ENCODE measurements around the gene AGPAT3. TPM values are rescaled to one million over a fixed set of nuclear protein-coding genes. Genes with fewer than 3 reads are reported as not detected.

The AGPAT3 gene
- total RNA-seq, 1 experiment from 2014 or later: 13.0 TPM

GRCh38 chr21:43974791-43975468 lies 109.9 kb downstream of the AGPAT3 start:
- no peaks in the 10 kb centered on the region for H4K20me1 ChIP-seq (ENCODE audit: control insufficient read depth, insufficient read depth, insufficient read length)
- Mint-ChIP-seq H3K9me3 (peaks cover 4 to 5% of the 10 kb centered on the region in 2 experiments; a peak in 3 of 5 replicates), H3K4me3 (no peak overlapping the region; a peak in 2 of 5 replicates), H3K27ac (peak overlapping the region in 1 of 3 experiments; percentile 67; a peak in 2 of 7 replicates), H3K27me3 (ENCODE audit: low read depth) (no peaks in the 10 kb centered on the region), H3K36me3 (ENCODE audit: insufficient read depth in 1 of 3, low read depth in 3 of 3) (no peaks in the 10 kb centered on the region), H3K4me1 (peaks cover 2% of the 10 kb centered on the region in 2 experiments; a peak in 3 of 4 replicates)
- no peaks in the 10 kb centered on the region for H3K4me1 ChIP-seq (ENCODE audit: insufficient read depth, low read length)
- H3T11ph ChIP-seq (ENCODE audit: low read length): no peak overlapping the region
- no peaks in the 10 kb centered on the region for H3K27me3 ChIP-seq (ENCODE audit: insufficient read depth, low read length)
- no CpG with 5 or more reads among the region's 16 CpGs for WGBS (ENCODE audit: extremely low coverage, insufficient read length, low lambda C conversion rate)
- DNase-seq: no peak
- no peak overlapping the region for H2BK15ac ChIP-seq (ENCODE audit: low read depth, low read length)
- H3K23ac ChIP-seq (ENCODE audit: insufficient read length, low read depth, low read length): no peak overlapping the region
- H3K79me1 ChIP-seq (ENCODE audit: insufficient read depth, low read depth, low read length, poor library complexity, severe bottlenecking): no peaks in the 10 kb centered on the region
- no peak overlapping the region for H3K14ac ChIP-seq (ENCODE audit: insufficient read depth, low read length)
- no peak for TF ChIP-seq CTCF (conservative IDR thresholded peaks at IDR 0.05)
- H4K91ac ChIP-seq (ENCODE audit: insufficient read length, low read depth, low read length): no peak overlapping the region
- H2BK120ac ChIP-seq (ENCODE audit: low read depth, low read length, poor library complexity, severe bottlenecking): no peak overlapping the region
- no peak overlapping the region for H2BK5ac ChIP-seq (ENCODE audit: insufficient read length, low read length)
- H3K4ac ChIP-seq (ENCODE audit: low read depth, low read length): no peak overlapping the region
- H2BK20ac ChIP-seq (ENCODE audit: low read depth, low read length, poor library complexity, severe bottlenecking): no peak overlapping the region
- no peak overlapping the region for H4K5ac ChIP-seq (ENCODE audit: insufficient read length, low read depth, low read length)
- no peak overlapping the region for H2AFZ ChIP-seq (ENCODE audit: low read length)
- H3K79me2 ChIP-seq (ENCODE audit: insufficient read depth, low read length): no peaks in the 10 kb centered on the region
- H3K27ac ChIP-seq (ENCODE audit: insufficient read length, low read depth, low read length): no peak overlapping the region
- H3K9ac ChIP-seq (ENCODE audit: extremely low read depth, insufficient read length, low read length): no peak overlapping the region
- peak overlapping the region; percentile 4 for H4K8ac ChIP-seq (replicated peaks; ENCODE audit: insufficient read length, low read depth, low read length)
- H3K18ac ChIP-seq (ENCODE audit: insufficient read length, low read depth, low read length): peak overlapping the region; percentile 6
- no peak overlapping the region for H3K4me2 ChIP-seq (ENCODE audit: insufficient read depth, insufficient read length, low read length)
- no peaks in the 10 kb centered on the region for H3K23me2 ChIP-seq (ENCODE audit: insufficient read length, low read depth, low read length, poor library complexity, severe bottlenecking)
- H3K56ac ChIP-seq (ENCODE audit: insufficient read length, low read depth, low read length): no peak overlapping the region
- H2AK5ac ChIP-seq (ENCODE audit: insufficient read length, low read length): no peak overlapping the region
- no peaks in the 10 kb centered on the region for H3K9me3 ChIP-seq (ENCODE audit: control insufficient read depth, low read depth, low read length)
- no peak overlapping the region for H2BK12ac ChIP-seq (ENCODE audit: insufficient read length, low read depth, low read length)
